HG02588 (cell line): ENCODE data around the gene ERV3-1.
"Not testable (repeated sequence)": the region's sequence is repeated elsewhere in the genome, so short reads cannot be mapped to it uniquely, and the experiment has no call there.

Source experiments
- ATAC-seq: cut with Tn5 transposase; IDR thresholded peaks from one replicate; pipeline ENCODE4 v1.9.1; 2021; ENCODE audit warnings: mild to moderate bottlenecking, moderate library complexity; ENCODE audit not compliant: unreplicated experiment

Gene ERV3-1

DNA sequence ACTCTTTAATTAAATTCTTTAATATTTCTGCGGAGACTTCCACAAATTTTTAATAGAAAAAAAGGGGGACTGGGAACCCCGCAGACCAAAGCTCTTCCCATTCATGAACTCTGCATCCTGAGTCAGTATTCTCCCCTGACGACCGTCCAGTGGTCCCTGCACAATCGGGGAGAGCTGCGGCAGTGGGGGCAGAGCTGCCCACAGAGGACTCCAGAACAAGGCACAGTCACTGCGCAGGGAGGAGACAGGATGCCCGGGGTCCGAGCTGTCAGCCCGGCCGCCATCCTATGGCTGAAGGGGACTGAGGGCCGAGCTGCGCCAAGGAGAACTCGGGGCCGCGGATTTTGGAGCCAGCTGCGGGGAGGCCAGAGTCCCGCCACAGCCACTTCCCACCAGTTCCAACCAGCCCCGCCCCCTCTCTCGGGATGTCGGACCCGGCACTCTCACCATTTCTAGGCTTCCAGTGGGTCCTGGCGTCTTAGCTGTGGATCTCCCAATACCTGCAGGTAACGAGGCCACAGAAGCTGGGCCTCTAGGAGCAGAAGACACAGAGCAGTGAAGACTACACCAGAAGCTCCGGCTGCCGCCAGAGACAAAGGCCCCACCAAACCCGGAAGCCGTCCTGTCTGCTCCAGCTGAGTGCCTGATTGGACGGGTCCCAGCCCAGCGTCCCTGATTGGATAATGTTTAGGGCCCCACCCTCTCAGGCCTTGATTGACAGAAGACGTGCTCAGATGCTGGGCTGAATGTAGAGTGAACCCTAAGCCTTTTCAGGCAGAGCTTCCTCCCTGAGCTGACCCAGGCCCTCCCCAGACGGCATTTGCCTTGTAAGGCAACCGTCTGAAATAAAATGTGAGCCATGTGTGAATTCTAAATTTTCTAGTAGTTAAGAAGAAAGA is at the start of gene ERV3-1:
TSS of gene ERV3-1 (minus strand) at position 594 of the 899 bp plus-strand sequence. CDS start 13,661 bp downstream, outside the sequence.
- peak; percentile 100 for ATAC-seq

GRCh38 chr7:65055786-65056185 is 49.3 kb upstream of the ERV3-1 start:
- not testable (repeated sequence) for ATAC-seq

DNA sequence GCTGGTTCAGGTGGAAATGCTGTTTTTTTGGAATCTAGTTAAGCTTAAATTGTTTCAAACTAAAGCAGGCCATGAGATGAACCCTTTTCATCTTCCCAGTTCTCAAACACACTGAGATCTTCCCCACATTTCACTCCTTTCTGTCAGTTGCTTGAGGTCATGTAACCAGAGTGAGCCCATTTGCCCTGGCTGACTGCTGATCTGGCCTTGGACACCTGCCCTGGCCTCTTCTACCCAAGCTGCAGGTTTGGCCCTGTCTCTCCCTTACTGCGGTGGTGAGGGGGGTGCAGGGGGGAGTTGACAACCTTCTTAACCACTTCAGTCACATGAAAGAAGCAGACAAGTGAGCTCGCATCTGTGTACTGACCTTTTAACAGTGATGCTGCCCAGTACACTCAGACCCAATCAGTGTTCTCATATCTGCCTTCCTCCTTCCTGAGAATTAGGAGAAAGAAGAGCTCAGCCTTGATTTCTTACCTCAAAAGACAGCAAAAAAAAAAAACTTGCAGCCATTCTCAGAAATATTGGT is 48.0 kb upstream of the ERV3-1 start:
- not testable (repeated sequence) for ATAC-seq

- not testable (repeated sequence) for ATAC-seq
Measured at GRCh38 chr7:65051654-65052053, 45.2 kb upstream of the ERV3-1 start.

DNA sequence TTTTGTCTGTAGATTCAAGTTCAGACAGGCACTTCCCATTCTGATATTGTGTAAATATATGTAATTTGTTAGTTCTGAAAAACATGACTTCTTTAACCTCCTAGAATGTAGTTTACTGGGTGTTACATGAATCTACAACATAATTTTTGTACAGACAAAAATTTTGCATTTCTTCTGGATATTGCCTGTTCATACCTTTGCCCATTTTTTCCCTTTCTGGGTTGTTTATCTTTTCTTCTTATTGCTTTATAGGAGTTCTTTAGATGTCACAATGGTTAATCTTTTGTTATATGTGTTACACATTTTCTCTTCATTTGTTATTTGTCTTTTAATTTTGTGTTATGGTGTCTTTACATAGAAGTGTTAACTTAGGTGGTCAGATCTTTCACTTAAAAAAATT is 44.7 kb upstream of the ERV3-1 start:
- not testable (repeated sequence) for ATAC-seq

DNA sequence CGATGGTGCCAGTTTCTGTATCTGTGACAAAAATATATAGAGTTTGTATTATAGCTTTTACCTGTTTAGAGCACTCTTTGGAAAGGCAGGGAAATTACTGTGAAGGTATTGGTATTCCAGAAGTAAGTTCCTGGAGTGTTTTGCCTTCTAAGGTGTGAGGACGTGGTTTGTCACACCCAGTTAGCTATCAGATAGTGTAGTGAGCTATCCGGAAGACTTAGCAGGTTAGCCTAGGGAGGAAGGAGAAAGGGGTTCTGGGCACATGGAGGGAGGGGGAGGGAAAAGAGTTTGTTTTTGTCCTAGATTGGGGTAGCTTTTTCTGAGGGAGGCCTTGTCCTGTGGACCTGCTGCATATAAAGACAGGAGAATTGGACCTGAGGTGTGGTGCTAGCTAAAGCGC is 39.8 kb upstream of the ERV3-1 start:
- not testable (repeated sequence) for ATAC-seq

DNA sequence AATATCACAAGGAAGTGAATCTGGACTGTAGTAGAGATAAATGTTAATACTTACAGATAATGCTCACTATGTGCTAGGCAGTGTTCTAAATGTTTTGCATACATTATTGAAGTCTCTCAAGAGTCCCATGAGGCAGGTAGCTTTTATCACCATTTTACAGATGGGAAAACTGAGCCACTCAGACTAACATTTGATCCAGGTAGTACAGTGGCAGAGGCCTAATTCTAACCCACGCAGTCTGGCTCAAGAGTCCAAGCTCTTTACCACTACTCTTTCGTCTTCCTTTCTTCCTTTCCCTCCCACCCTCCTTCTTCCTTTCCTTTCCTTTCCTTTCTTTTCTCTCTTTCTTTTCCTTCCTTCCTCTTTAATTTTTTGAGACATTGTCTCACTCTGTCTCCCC is 39.1 kb upstream of the ERV3-1 start:
- ATAC-seq, result not testable (repeated sequence)

DNA sequence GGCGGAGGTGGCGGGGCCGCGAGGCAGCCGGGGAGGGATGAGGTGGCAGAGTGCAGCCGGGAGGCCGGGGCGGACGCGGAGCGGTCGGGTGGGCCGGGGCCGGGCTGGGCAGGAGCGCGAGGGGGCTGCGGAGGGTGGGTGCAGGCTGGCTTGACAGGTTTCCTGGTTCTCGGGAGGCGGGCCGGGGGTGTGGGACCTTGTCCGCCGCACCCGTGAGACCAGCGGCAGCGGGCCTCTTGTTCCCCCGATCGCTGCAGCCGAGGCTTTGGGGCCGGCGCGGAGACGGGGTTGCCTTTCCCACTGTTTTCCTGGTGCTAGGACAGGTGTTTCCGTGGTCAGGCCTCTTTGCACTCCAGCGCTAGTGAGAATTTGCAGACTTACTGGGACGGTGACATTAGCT is 32.3 kb upstream of the ERV3-1 start:
- ATAC-seq, result peak; percentile 19

GRCh38 chr7:65037740-65038688 is 31.5 kb upstream of the ERV3-1 start:
- ATAC-seq, result peak; percentile 86

- not testable (repeated sequence) for ATAC-seq
Measured at GRCh38 chr7:65036526-65036925, 30.0 kb upstream of the ERV3-1 start.

GRCh38 chr7:65035469-65035868 is 29.0 kb upstream of the ERV3-1 start:
- ATAC-seq, result not testable (repeated sequence)

DNA sequence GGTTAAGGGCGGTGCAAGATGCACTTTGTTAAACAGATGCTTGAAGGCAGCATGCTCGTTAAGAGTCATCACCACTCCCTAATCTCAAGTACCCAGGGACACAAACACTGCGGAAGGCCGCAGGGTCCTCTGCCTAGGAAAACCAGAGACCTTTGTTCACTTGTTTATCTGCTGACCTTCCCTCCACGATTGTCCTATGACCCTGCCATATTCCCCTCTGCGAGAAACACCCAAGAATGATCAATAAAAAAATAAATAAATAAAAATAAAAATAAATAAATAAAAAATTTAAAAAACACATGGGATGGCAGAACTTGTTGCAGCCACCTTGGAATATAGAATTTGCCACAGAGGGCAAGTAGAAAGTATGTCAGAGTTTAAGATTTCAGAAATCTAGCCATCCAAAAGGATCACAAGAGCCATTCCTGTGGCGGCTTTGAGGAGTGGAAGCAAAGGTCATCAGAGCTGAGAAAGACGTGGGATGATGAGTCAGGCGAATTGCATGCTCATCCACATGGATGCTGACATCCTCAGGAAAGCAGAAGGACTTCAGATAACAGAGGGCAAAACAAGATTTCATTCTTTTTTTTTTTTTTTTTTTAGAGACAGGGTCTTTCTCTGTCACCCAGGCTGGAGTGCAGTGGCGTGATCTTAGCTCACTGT is 27.8 kb upstream of the ERV3-1 start:
- not testable (repeated sequence) for ATAC-seq

- ATAC-seq, result not testable (repeated sequence)
Measured at GRCh38 chr7:65033391-65033790, 26.9 kb upstream of the ERV3-1 start.

GRCh38 chr7:65025023-65025422 is 18.5 kb upstream of the ERV3-1 start:
- ATAC-seq, result not testable (repeated sequence)

- ATAC-seq, result not testable (repeated sequence)
Measured at GRCh38 chr7:65020978-65021377, 14.5 kb upstream of the ERV3-1 start.

DNA sequence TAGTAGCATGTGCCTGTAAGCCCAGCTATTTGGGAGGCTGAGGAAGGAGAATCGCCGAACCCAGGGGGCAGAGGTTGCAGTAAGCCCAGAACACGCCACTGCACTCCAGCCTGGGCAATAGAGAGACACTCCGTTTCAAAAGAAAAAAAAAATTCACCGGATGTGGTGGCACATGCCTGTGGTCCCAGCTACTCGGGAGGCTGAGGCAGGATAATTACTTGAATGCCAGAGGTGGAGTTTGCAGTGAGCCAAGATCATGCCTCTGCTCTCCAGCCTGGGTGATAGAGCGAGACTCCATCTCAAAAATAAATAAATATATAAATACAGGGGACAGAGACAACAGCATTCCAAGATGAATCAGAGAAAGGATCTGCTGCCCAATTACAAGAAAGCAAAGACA is 3.4 kb upstream of the ERV3-1 start:
- not testable (repeated sequence) for ATAC-seq

DNA sequence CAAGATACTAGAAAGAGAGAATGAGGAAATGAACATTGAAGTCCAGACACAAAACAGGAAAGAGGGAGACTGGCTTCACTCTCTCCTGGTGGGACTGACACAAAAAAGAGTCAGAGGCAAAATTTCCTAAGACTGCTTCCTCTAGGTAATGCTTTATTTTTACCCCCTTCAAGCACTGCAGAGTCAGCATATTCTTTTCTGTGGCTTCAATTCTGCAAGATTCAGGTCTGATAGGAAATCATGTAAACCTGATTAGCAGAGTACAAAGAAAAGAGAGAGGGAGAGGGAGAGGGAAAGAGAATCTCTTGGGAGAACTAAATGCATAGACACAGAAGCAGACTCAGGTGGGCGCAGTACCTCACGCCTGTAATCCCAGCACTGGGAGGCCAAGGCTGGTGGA is 2.9 kb upstream of the ERV3-1 start:
- ATAC-seq, result not testable (repeated sequence)

- not testable (repeated sequence) for ATAC-seq
Measured at GRCh38 chr7:65007036-65007435, 549 bp upstream of the ERV3-1 start.

DNA sequence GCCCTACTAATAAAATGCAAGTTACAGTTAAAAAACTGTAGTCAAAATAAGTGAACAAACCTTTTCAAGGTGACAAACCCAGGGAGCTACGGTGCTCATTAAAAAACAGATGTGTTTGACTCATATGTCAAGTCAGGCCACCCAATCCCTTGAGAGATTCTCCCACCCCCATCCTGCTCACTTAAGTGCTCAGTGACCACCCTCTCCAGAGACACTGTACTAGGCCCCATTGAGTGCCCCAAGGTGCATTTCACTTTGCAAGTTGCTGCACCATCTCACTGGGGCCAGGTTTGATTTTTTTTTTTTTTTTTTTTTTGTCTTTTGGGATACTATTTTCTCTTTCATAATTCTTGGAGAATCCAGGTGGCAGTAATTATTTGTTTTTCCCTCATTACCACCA is 1.9 kb downstream of the ERV3-1 start:
- no peak for ATAC-seq

DNA sequence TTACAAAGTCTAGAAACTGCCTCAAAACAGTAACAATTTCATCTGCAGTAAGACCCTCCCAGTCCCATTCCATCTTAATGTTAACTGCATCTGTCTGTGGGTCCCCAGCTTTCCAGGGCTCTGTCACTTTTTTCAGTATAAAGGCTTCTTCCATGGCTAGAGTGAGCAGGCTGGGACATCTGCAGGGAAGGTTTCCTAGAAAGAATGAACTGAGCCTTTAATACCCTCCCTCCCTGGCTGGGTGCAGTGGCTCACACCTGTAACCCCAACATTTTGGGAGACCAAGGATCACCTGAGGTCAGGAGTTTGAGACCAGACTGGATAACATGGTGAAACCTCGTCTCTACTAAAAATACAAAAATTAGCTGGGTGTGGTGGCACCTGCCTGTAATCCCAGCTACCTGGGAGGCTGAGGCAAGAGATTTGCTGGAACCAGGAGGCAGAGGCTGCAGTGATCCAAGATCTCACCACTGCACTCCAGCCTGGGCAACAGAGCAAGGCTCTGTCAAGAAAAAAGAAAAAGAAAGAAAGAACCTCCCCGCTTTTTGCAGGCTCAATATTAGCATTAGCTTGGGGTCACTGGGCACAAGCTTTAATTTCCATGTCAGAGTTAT is 3.4 kb downstream of the ERV3-1 start:
- ATAC-seq, result no peak
